Activated gamma-delta T cell (primary cell): Measurements from ENCODE around the gene TFB2M.

Source experiments
- DNase-seq: peaks from one replicate; lab custom pipeline; 2025; lab: John Stamatoyannopoulos, UW

Gene TFB2M

DNA sequence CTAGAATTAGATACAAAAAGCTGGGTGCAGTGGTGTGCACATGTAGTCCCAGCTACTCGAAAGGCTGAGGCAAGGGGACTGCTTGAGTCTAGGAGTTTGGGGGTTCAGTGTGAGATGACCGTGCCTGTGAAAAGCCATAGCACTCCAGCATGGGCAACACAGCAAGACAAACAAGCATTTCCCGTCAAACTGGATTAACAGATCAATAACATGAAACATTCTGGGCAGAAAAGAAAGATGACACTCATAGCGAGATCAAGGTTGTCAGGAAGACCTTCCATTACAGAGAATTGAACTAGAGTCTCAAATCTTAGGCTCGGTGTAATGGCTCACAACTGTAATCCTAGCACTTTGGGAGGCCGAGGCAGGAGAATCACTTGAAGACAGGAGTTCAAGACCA is 14.0 kb downstream of the TFB2M start:
- no peak for DNase-seq

DNA sequence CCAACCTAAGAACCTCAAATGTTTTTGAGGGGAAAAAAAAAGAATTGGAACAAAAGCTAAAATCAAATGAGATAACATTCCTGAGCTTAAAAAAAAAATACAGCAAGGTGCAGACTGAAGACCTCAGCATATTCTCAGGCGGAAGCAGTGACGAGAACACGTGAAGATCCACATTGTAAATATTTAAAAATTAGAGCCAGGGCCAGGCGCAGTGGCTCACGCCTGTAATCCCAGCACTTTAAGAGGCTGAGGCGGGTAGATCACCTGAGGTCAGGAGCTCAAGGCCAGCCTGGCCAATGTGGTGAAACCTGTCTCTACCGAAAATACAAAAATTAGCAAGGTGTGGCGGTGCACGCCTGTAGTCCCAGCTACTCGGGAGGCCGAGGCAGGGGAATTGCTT is 15.7 kb downstream of the TFB2M start:
- no peak for DNase-seq

DNA sequence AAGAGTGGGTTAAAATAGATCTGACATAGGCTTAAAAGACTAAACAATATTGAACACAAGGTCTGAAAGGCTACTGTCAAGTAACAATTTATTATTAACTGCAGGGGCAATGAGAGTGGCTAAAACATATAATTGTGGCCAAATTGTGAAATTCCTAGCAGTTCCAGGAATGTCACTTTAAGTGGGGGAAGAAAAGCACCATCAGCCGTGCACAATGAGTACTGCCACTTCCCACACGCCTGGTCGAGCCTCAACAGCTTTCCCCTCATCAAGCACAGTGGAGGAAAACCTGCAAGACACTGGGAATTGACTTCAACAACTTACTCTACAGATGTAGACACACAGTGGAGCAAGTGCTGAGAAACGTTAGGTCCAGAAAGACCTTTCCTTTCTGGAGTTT is 16.4 kb downstream of the TFB2M start:
- DNase-seq: no peak

DNA sequence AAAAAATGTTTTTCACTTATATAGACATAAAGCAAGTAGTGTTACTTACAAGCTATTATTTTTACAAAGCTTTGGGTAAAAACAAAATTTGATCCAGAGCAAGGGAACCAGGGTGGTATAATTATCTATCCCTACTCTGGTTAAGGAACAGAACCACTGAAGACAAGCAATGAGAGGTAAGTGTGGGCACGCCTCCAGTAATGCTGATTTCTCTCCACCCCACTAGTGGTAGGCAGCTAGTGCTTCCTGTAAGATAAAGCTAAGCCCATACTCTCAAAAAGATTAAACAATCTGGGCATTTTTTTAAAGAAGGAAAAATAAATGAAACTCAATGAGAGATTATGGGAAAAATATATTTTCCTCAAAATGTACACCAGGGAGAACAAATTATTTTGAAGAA is 22.1 kb downstream of the TFB2M start:
- DNase-seq: no peak

DNA sequence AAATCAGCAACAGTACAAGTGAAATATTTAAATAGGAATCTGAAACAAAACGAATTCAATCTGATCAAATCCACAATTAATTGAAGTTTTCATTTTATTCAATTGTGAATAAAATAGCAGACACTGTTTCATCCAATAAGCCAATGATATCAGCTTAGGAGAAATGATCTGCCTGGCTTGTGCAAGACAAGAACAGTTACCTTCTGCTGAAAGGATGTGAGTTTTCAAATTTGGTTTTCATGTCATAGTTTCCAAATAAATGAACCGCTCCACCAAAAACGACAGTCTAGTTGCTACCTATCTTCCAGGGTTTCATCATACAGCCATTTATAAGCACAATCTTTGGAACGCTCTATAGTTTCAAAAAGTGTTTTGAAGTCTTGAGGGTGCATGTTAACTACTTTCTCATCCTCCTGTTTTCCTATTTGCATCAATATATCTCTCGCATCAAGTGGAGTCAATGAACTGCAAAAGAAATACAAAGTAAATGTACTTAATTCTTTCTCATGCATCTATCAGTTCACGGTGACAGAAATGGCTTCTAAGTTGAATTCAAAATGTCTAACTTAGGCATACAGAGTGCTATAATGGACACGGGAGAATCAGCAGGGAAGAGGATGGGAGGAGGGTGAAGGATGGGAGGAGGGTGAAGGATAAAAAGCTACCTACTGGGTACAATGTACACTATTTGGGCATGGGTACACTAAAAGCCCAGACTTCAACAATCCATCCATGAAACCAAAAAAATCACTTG is 25.1 kb downstream of the TFB2M start:
- DNase-seq: no peak

DNA sequence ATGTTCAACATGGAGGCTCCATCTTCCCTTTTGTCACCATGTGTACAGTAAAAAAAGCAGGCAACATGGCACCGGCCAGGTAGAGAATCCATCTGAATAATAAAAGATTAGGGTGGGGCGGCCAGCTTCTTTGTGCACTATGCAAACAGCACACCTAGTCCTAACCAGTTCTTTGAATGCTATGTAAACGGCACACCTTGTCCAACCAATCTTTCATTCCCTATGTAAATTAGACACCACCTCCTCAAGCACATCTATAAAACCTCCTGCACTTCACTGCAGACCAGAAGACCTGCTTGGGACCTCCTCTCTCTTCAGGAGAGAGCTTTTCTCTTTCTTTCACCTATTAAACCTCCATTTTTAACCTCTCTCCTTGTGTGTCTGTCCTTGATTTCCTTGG is 28.2 kb downstream of the TFB2M start:
- no peak for DNase-seq

DNA sequence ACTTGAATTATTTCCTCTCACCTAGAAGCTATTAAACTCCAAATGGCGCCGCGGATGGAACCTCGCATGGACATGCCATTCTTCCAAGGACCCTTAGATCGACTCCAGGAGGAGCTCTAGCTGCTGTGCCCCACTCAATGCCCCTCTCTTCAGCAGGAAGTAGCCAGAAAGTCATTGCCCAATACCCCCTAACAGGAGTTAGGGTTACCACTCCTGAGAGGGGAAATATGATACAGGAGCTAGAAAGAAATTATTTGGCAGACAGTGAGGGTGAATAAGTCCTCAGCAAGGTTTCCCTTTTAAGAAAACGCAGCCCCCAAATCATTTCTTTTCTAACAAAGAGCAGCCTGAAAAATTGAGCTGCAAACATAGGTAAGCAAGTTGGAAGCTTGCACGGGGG is 28.6 kb downstream of the TFB2M start:
- DNase-seq: no peak

DNA sequence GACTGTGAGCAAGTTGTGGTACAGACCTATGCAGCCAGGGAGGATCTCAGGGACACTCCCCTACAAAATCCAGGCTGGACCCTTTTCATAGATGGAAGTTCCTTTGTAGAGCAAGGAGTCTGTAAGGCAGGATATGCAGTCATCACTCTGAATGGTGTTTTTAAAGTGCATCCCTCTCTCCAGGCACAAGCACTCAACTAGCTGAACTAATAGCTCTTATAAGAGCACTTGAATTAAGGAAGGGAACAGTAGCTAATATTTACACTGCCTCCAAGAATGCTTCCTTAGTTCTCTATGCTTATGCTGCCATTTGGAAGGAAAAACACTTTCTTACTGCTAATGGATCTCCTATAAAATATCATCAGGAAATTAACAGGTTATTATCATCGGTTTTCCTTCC is 31.9 kb downstream of the TFB2M start:
- no peak for DNase-seq

DNA sequence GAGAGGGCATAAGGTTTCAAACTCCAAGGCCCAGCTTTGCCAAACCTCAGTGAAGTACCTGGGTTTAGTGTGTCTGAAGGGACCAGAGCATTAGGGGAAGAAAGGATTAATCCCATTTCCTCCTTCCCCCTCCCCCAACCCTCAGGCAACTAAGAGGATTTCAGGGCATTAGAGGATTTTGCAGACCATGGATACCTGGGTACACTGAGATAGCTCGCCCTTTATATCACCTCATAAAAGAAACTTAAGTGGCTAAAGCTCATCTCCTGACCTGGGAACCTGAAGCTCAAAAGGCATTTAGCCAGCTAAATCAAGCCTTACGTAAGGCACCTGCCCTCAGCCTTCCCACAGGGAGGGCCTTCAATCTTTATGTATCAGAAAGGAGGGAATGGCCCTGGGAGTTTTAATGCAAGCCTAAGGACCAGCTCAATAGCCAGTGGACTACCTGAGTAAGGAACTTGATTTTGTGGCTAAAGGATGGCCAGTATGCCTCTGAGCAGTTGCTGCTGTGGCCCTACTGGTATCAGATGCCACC is 32.6 kb downstream of the TFB2M start:
- DNase-seq: no peak

DNA sequence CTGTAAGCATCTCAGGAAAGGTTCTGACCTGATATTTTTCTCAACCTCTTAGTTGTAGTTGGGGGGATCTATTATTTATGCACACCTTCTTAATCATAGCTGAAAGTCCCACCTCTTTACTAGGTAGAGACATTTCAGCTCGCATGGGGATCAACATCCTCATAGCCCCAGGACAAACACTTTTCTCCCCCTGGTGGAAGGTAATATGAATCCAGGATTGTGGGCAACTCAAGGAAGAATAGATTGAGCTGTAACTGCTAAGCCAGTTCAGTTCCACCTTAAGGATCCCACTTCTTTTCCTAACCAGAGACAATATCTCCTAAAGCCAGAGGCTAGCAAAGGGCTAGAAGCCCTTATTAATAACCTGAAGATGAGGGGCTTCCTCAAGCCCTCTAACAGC is 33.5 kb downstream of the TFB2M start:
- no peak for DNase-seq

DNA sequence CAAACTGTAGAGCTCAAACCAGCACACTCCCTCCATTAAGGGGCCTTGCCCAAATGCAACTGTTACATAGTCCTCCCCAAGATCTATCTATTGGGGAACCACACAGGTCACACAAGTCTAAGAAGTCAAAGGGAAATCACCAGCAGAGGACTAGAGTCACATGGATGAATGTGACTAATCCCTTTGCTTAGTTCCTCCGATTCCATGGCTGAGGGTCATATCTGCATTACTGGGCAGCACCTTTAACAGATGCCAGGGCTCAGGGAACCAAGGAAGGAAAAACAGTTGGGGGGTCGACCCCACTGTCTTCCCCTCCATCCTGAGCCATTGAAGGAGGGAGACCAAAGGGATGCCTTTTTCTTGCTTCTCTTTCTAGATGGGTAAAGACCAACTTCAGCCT is 35.6 kb downstream of the TFB2M start:
- no peak for DNase-seq

DNA sequence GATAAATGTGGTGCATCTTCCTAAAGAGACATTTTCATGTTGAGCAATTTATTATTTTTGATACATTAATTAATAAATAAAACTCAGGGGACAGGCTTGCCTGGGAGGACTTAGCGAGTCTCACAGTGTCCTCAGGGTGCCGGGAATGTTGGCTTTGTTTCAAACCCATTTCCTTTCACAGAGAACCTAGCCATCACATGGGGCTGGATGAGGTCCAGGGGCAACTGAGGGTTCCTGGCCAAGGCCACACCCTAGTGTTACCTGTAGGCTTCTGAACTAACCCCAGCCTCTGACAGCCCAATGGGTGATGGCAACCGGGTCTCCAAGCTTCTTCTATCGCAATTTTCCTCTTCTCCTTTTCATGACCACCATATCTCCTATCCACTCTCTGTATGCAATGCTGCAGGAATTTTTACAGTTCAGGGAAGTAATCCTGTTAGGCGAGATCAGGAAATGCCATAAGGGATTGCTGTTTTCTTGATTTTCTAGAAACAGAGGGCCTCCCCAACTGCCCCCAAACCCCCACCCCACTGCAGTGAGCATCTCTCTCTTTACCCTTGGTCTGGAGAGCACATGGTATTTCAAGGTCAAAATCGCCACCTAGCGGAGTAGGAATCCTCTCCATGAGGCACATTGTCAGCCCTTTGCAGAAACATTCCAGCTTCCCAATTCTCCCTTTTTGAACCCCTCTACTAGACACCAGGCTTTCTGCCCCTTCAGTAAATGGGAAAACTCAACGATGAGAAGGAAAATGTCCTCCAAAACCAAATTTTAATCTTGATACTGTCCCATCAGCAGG is 36.9 kb downstream of the TFB2M start:
- DNase-seq: no peak

DNA sequence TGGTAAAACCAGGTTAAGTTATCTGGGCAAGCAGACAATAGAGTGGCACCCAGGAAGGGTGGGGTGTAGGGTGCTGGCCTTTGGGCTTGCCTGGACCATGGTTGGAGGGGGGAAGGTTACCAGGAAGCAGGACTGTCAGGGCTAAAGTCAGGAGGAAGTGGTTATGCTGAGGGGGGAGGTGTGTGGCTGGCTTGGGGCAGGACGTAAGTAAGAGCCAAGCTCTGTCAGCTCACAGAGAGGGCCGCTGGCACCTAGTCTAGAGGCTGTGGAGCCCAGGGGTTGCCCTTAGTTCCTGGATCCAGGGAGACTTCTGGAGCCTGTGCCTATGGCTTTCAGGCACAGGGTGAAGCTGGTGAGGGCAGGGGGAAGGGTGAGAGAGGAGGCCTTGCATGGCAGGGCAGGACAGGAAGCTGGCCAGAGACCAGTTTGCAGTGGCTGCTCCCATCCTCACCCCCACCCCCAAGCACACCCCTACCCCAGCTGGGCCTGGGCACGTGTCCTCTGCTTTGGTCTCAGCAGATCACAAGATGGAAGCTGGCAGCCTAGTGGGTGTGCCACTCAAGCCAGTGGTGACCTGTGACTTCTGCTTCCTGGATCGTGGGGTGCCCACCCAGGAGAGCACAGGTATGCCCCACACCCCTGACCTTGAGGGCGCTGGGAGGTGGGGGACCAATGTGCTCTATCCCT is 38.5 kb downstream of the TFB2M start:
- no peak for DNase-seq

DNA sequence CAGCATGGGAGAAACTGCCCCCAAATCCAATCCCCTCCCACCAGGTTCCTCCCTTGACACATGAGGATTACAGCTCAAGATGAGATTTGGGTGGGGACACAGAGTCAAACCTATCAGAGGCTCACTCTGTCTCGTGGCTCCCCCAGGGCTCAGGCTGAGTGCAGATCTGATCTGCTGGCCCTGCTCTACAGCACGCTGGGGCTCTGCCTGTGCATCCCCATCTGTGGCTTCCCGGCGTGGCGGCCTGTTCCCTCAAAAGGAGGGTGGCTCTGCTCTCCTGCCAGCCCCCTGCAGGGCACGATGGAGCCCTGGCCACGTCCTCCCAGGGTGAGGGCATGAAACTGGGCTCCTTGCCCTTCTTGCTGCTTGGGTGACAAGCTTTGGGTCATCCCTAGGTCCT is 39.1 kb downstream of the TFB2M start:
- DNase-seq: no peak

DNA sequence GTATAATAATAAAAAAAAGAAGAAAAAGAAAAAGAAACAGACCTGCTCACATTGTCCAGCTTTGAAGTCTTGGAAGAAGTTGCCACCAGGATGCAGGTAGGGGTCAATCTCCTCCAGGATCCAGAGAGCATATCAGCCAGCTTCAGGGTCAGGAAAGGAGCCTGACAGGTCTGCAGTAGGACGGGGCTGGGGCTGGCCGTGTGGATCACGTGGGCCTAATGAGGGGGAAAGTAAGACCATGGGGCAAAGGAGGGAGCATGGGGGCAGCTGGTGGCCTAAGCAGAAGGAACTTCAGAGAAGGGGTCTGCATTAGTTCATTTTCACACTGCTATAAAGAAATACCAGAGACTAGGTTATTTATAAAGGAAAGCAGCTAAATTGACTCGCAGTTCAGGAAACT is 39.7 kb downstream of the TFB2M start:
- no peak for DNase-seq

DNA sequence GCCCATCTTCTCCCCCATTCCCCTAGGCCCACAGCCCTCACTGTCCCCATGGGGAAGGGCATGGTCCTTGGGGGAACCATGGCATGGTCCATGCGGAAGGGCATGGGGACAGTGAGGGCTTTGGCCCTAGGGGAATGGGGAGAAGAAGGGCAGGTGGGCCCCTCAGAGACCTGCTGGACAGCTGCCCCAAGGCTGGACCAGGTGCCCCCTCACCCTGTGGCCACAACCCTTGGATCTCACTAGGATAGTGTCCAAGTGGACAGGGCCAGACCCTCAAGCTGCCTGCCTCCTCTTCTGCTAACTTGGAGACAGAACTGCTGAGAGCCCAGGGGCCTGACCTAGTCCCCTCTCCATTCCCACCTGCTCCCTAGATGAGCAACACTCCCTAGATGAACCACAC is 46.5 kb downstream of the TFB2M start:
- DNase-seq: no peak

DNA sequence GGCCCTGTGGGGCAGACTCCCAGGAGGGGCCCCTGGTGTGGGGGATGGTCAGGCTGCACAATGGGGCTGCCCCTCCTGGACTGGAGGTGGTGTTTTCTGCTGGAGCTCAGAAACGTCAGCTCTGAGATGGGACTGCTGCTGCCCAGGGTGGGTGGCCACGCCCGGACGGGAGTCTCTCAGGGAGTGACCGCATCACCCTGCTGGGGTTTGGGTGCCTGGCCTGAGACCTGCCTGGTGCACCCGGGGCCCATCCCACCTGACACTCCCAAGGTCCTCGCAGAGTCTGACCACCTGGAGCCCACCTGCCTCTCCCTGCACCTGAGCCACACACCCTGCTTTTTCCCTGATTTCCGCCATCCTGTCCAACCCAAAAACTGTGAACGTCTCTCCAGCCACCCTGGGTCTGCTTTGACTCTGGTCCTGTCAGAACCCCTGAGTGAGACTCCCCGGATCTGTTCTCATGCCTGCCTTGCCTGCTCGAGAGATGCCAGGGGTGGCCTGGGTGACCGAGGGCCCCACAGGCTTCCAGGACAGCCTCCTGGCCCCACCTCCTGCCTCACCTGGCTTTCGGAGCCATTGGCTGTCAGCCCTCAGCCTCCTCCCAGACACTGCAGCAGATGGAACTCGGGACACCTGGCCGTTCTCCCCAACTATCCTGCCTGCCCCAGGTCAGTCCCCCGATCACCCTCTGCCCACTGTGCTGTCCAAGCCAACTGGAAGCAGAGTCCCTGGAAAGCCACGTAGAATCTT is 47.4 kb downstream of the TFB2M start:
- DNase-seq: no peak

DNA sequence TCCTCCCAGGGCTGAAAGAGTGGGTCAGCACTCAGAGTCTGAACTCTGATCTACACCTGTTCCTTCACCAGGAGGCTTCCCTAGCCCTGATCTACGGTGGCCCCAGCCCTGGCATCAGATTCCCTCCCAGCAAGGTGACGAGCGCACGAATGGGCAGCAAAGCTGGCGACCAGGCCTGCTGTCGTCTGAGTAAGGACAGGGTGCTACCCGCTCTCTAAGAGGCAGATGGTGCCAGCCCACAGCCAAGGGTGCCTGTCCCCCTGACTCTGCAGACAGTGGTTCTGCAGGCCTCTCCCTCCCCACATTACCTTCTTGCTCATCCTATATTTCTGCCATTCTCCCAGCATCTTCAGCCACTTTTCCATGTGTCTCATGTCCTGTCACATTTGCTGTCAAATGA is 48.7 kb downstream of the TFB2M start:
- no peak for DNase-seq

DNA sequence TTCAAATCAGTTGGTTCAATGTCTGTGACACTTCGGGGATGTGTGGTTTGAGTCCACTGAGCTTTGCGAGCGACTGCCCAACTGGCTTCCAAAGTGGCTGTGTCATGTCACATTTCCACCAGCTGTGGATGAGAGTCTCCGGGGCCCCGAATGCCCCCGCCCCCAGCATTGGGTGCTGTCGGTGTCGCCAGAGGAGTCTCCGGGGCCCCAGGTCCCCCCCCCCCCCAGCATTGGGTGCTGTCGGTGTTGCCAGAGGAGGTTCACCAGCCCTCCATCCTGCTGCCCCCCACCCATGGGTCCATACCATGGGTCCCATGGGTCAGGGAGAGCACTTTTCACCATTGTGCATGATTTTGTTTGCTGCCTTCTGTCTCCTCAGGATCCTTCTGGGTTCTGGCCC is 49.9 kb downstream of the TFB2M start:
- no peak for DNase-seq

DNA sequence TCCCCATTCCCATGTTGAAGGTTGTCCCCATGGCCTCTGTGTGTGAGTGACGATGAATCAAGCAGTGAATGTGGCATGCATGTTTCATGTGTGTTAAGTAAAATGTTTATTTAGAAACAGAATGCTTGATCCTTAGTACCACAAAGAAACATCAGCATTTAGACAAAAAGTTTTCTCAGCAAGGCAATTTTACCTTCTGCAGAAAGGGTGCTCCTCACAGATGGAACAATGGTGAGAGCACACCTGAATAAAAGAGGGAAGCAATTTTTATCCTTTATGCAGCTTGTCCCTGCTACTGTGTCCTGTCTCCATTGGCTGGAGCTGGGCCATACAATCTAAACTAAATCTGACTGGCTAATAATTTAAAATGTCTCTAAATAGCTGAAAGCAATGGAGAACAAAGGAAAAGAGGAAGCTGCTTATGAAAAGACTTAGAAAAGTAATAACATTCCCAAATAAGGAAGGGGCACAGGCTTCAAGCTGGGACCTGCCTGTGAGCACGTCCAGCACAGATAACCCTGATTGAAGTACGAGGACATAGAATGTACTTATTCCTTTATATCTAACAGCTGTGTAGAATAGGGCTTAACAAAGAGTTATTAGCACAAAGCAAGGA is 50.6 kb downstream of the TFB2M start:
- no peak for DNase-seq

DNA sequence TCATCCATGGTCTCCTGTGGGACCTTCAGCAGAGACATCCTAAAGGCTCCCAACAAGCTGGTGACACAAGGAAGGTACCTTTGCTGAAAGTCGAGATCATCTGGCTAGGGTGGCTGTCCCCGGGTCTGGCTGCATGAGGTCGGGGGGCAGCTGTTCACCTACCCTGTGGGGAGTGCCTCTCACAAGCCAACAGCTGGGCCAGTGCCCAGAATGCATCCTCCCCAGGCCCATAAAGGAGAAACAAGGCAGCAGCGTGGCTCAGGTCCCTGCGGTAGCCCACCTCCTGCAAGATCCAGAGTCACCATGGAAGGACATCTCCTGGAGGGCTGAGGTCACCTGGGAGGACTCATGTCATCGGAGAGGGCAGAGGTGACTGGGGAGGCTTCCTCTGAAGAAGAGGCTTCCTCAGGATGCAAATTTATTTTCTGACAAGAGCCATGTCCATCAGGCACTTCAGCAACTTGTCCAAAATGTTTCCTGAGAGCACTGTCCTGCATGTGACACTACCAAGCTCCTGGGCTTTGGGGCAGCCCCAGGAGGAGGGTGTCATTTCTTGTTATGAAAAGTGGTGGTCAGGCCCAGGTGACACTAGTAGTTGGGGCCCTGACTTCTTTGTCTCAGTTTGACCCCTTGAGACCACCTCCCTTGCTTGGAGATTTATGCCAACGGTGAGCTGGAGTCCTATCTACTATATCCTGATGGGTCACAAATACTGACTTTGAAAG is 52.3 kb downstream of the TFB2M start:
- no peak for DNase-seq
